Dermis lymphatic vessel endothelial cell (primary cell): Measurements from ENCODE around the gene GLDC. TPM values are rescaled to one million over a fixed set of nuclear protein-coding genes. Genes with fewer than 3 reads are reported as not detected.

ENCODE experiments used
- total RNA-seq: library from RNA; depleted of rRNA; stranded (reverse); fragments of >200 nt; gene quantifications from 2 replicates; pipeline ENCODE4 v1.2.1, GENCODE V29; 2014

The GLDC gene
- total RNA-seq, result 0.87 and 4.3 TPM in 2 replicates

DNA sequence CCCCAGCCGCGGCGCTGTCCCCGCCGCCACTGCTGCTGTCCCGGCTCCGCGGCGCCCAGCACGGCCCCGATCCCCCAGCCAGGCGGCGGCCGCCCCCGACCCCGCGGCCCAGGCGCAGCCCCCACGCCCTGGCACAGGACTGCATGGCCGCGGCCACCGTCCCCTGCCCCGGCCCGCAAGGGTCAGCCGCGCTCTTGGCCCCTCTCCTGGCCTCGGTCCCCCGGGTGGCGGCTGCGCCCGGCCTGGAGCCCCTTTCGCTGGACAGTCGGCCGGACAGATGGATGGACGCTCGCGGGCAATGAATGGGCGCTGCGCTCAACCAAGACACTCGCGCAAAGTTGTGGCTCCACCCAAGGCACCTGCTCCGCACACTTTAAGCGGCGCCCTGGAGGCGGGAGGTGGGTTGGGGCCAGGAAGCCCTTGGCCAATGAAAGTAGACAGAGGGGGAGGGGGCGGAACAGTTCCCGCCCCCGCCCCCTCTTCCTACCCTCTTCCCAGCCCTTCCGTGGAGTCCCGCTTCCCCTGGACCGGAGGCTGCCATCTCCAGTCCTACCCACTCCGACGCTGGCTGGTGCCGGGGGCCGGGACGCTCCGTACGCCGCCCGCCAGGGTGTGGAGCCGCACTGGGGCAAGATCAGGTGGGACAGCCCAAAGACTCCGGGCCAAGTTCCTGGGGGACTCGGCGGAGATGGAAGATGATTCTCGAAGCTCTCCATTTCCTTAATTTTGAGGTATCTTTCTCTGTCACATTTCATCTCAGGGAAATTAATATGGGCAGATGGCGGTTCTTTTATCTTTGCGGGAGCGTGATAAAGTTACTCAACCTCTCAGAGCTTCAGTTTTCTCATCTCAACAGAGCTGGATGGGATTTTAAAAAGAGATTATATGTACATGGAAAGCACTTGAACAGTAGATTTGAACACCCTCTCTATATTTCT is at the start of gene GLDC:
Gene GLDC, minus strand, starts transcription at position 375 of the 938 bp plus-strand sequence. Its CDS starts 230 bp downstream, at position 145.

Other genes with a start within 250 kb of the GLDC start
- gene UHRF2, start 232.5 kb downstream of the GLDC start, total RNA-seq, result 49.0 and 78.6 TPM in 2 replicates
- 21.3 and 21.8 TPM in 2 replicates for gene KDM4C, start 112.2 kb upstream of the GLDC start, total RNA-seq